Measurements from ENCODE around the gene UTS2R.

UTS2R gene

DNA sequence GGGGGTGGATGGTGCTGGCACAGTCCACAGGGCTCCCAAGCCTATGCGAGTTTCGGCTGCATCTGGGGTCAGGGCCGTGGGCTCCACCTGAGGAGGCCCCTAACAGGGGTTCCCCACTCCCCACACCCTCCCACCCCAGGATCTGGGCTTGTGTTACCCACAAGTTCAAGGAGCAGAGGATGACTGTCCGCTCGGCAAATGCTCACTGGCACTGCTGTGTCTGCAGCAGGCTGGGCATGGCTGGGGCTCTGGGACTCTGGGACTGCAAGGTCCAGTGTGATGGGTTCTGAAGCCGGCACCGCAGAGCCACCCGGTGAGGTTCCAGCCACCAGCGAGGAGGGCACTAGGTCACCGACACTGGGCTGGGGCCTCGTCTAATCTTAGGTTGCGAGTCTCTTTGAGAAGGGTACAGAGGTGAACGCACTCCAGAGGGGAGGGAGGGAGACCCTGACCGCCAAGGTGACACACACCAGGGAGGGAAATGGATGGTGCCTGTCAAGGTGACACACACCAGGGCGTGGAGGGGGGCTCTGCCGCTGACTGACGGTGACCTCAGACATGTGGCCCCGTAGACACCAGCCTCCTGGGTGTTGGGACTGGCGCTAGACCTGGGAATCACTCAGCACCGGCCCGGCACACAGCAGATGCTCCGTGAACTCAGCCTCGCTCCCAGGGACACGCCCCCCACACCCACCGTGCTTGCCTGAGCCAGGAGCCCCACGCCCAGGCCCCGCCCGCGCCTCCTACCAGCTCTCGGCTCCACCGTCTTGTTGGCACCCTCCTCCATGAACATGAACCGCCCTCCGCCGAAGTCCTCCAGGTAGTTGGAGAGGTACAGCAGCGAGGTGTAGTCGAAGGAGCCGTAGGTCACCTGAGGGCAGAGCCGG, 26.1 kb downstream of the UTS2R start:
- Histone ChIP-seq H3K9me3 (ENCODE audit: control insufficient read depth, insufficient read depth, low read depth, low read length) (no peaks in the 10 kb centered on the region), H3K27ac (ENCODE audit: low read depth, low read length) (no peak overlapping the region), H3K4me3 (ENCODE audit: low read depth, low read length) (no peak overlapping the region), H3K36me3 (ENCODE audit: control insufficient read depth, insufficient read depth, low read length) (peaks cover 6% of the 10 kb centered on the region; the same call in 1 of the 2 replicates), H3K9ac (ENCODE audit: low read length) (no peak overlapping the region), H3K4me1 (ENCODE audit: control insufficient read depth, insufficient read depth, low read length) (peaks cover 6% of the 10 kb centered on the region; the same call in 1 of the 2 replicates), H3K27me3 (ENCODE audit: control insufficient read depth, insufficient read depth, low read length) (no peaks in the 10 kb centered on the region)

DNA sequence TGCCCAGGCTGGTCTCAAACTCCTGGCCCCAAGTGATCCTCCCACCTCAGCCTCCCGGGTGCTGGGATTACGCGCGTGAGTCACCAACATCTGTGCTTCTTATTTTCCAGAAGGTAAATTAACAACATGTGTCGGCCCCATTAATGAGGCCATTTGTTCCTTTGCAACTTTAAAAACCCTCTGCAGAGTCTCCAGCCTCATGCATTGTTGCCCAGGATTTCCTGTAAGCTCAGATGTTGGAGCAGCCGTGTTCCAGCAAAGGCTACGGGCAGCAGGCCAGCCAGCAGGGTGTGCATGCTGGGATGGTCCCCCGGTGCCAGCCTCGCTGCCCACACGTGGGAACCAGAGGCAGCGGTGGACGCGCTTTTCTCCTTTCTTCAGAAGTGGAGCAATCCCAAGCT, 27.5 kb downstream of the UTS2R start:
- H3K9ac ChIP-seq (ENCODE audit: low read length): no peak overlapping the region
- no peak overlapping the region for H3K4me3 ChIP-seq (ENCODE audit: low read depth, low read length)
- no peak overlapping the region for H3K27ac ChIP-seq (ENCODE audit: low read depth, low read length)
- H3K36me3 ChIP-seq (ENCODE audit: control insufficient read depth, insufficient read depth, low read length): peaks cover 14% of the 10 kb centered on the region
- H3K4me1 ChIP-seq (ENCODE audit: control insufficient read depth, insufficient read depth, low read length): peaks cover 6% of the 10 kb centered on the region; the same call in 1 of the 2 replicates
- H3K9me3 ChIP-seq (ENCODE audit: control insufficient read depth, insufficient read depth, low read depth, low read length): no peaks in the 10 kb centered on the region
- no peaks in the 10 kb centered on the region for H3K27me3 ChIP-seq (ENCODE audit: control insufficient read depth, insufficient read depth, low read length)

DNA sequence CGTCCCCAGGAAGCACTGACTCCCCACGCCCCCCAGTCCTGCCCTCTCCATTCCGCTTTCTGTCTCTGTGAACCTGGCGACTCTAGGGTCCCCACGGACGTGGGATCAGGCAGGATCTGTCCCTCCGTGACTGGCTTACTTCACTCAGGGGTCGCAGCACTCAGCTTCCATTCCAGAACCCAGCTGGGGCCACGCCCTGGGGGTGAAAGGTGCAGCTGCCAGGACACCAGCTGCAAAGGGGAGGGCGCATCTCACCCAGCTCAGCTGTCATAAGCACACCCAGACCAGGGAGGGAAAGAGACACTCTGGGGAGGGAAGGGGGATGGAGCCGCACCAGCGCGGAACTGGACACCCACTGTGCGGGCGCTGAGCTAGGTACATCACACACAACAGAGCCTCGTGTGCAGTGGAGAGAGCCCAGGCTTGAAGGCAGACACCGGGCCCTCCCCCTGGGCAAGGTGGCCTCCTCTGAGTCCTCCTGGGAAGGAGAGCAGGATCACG, 28.1 kb downstream of the UTS2R start:
- no peak overlapping the region for H3K27ac ChIP-seq (ENCODE audit: low read depth, low read length)
- no peaks in the 10 kb centered on the region for H3K9me3 ChIP-seq (ENCODE audit: control insufficient read depth, insufficient read depth, low read depth, low read length)
- no peak overlapping the region for H3K4me3 ChIP-seq (ENCODE audit: low read depth, low read length)
- no peak overlapping the region for H3K9ac ChIP-seq (ENCODE audit: low read length)
- no peaks in the 10 kb centered on the region for H3K27me3 ChIP-seq (ENCODE audit: control insufficient read depth, insufficient read depth, low read length)
- peaks cover 6% of the 10 kb centered on the region; the same call in 1 of the 2 replicates for H3K4me1 ChIP-seq (ENCODE audit: control insufficient read depth, insufficient read depth, low read length)
- H3K36me3 ChIP-seq (ENCODE audit: control insufficient read depth, insufficient read depth, low read length): peaks cover 15% of the 10 kb centered on the region

DNA sequence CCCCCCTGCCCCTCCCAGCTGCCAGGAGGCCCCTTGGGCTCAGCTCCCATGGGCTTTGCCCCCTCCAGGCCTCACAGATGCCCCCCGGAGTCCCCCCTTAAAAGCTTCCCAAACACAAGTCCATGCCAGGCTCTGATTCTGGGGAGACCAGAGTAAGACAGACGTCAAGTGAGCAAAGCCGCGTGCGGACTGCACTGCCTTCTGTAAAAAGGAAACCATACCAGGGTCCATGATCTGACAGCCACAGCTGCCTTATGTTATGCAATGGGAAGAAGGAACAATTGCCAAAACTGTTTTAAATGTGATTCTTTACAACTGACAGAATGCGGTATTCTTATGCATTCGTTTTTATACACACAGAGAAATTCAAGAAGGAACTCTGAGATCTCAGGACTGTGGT, 28.6 kb downstream of the UTS2R start:
- Histone ChIP-seq H3K9ac (ENCODE audit: low read length) (no peak overlapping the region), H3K27me3 (ENCODE audit: control insufficient read depth, insufficient read depth, low read length) (no peaks in the 10 kb centered on the region), H3K27ac (ENCODE audit: low read depth, low read length) (no peak overlapping the region), H3K36me3 (ENCODE audit: control insufficient read depth, insufficient read depth, low read length) (peaks cover 15% of the 10 kb centered on the region), H3K9me3 (ENCODE audit: control insufficient read depth, insufficient read depth, low read depth, low read length) (no peaks in the 10 kb centered on the region), H3K4me1 (ENCODE audit: control insufficient read depth, insufficient read depth, low read length) (peaks cover 6% of the 10 kb centered on the region; the same call in 1 of the 2 replicates), H3K4me3 (ENCODE audit: low read depth, low read length) (no peak overlapping the region)

DNA sequence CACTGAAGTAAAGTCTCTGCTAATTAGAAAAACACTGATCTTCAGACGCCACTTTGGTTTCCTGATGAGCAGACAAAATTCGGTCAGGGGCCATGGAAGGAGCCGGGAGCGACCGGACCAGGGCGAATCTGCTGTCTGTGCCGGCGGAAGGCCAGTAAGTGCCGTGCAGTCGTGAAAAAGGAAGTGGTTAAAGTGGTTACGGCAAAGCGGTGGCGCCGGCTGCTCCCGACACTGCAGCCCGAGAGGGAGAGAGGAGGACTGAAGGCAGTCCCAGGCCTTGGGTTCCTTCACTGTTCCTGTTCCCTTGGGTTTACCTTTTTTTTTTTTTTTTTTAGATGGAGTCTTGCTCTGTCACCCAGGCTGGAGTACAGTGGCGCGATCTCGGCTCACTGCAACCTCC, 29.3 kb downstream of the UTS2R start:
- Histone ChIP-seq H3K36me3 (ENCODE audit: control insufficient read depth, insufficient read depth, low read length) (peaks cover 15% of the 10 kb centered on the region), H3K4me1 (ENCODE audit: control insufficient read depth, insufficient read depth, low read length) (peaks cover 6% of the 10 kb centered on the region; the same call in 1 of the 2 replicates), H3K9me3 (ENCODE audit: control insufficient read depth, insufficient read depth, low read depth, low read length) (no peaks in the 10 kb centered on the region), H3K27ac (ENCODE audit: low read depth, low read length) (no peak overlapping the region), H3K27me3 (ENCODE audit: control insufficient read depth, insufficient read depth, low read length) (no peaks in the 10 kb centered on the region), H3K9ac (ENCODE audit: low read length) (no peak overlapping the region), H3K4me3 (ENCODE audit: low read depth, low read length) (no peak overlapping the region)

DNA sequence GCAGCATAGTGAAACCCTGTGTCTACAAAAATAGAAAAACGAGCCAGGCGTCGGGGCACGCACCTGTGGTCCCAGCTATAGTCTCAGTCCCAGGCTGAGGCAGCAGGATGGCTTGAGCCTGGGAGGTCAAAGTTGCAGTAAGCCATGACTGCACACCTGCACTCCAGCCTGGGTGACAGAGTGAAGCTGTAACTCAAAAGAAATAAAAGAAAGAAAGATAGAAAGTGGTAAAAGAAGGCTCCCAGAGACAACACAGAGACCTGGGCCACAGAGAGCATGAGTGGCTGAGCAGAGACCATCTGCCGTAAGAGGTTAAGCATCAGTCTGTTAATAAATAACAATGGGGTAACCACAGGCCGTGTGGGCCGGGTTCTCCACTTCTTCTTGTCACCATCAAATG, 31.3 kb downstream of the UTS2R start:
- Histone ChIP-seq H3K27ac (ENCODE audit: low read depth, low read length) (no peak overlapping the region), H3K4me3 (ENCODE audit: low read depth, low read length) (no peak overlapping the region), H3K27me3 (ENCODE audit: control insufficient read depth, insufficient read depth, low read length) (no peaks in the 10 kb centered on the region), H3K36me3 (ENCODE audit: control insufficient read depth, insufficient read depth, low read length) (peaks cover 15% of the 10 kb centered on the region), H3K9ac (ENCODE audit: low read length) (no peak overlapping the region), H3K9me3 (ENCODE audit: control insufficient read depth, insufficient read depth, low read depth, low read length) (no peaks in the 10 kb centered on the region), H3K4me1 (ENCODE audit: control insufficient read depth, insufficient read depth, low read length) (peaks cover 6% of the 10 kb centered on the region; the same call in 1 of the 2 replicates)

DNA sequence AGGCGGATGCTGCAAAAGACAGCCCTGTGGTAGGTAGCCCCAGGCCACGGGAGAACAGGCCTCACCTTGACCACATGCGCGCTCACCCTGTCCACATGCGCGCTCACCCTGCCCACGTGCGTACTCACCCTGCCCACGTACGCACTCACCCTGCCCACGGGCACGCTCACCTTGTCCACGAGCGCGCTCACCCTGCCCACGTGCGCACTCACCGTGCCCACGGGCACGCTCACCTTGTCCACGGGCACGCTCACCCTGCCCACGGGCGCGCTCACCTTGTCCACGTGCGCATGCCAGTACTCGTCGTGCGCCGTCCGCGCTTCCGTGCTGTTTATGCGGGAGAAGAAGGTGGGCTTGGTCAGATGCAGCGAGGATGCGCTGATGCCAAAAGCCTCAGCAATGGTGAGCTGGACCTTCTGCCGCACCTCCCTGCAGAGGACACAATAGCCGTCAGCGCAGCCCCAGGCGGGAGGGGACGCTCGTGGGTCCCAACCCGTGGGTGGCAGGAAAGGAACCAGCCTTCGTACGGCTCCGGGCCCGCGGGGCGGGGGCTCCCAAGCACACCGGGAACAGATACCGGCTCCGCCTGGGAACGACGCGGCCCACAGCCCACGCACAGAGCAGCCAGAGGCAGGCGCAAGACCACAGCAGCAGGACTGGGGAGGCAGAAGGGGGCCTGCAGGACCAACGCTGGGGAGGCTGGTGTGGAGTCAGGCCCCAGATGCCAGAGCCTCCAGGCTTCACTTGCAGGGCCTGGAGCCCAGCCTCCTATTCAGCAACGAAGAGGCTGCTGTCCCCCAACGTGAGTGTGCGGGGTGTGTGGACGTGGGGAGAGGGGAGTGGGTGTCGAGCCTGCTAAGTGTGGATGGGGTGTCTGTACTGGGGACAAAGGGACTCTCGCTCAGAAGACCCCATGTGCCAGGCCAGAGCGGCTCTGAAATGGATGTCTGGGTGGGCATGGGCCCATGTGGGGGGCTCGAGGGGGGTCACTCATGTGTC, 32.4 kb downstream of the UTS2R start:
- Histone ChIP-seq H3K9ac (ENCODE audit: low read length) (no peak overlapping the region), H3K27me3 (ENCODE audit: control insufficient read depth, insufficient read depth, low read length) (no peaks in the 10 kb centered on the region), H3K4me3 (ENCODE audit: low read depth, low read length) (no peak overlapping the region), H3K4me1 (ENCODE audit: control insufficient read depth, insufficient read depth, low read length) (peaks cover 6% of the 10 kb centered on the region; the same call in 1 of the 2 replicates), H3K27ac (ENCODE audit: low read depth, low read length) (no peak overlapping the region), H3K36me3 (ENCODE audit: control insufficient read depth, insufficient read depth, low read length) (peaks cover 15% of the 10 kb centered on the region), H3K9me3 (ENCODE audit: control insufficient read depth, insufficient read depth, low read depth, low read length) (no peaks in the 10 kb centered on the region)

DNA sequence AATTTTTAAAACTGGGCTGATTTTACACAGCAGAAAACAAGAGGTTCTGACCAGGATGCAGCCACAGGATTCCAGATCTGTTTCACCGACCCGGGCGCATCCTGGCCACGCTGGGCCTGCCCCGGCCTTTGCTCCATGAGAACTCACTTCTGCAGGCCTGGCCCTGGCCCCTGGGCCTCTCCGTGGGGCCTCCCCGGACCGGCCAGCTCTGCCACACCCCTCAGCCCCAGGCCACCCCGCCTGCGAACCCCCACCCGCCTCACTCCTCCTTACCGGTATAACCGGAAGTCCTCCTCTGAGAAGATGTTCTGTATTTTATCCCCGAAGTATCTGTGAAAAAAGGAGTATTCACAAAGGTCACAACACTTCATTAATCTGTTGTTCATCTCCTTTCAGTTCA, 33.5 kb downstream of the UTS2R start:
- no peaks in the 10 kb centered on the region for H3K9me3 ChIP-seq (ENCODE audit: control insufficient read depth, insufficient read depth, low read depth, low read length)
- no peaks in the 10 kb centered on the region for H3K27me3 ChIP-seq (ENCODE audit: control insufficient read depth, insufficient read depth, low read length)
- H3K9ac ChIP-seq (ENCODE audit: low read length): no peak overlapping the region
- peaks cover 15% of the 10 kb centered on the region for H3K36me3 ChIP-seq (ENCODE audit: control insufficient read depth, insufficient read depth, low read length)
- H3K4me1 ChIP-seq (ENCODE audit: control insufficient read depth, insufficient read depth, low read length): peaks cover under 1% of the 10 kb centered on the region; the same call in 1 of the 2 replicates
- no peak overlapping the region for H3K4me3 ChIP-seq (ENCODE audit: low read depth, low read length)
- no peak overlapping the region for H3K27ac ChIP-seq (ENCODE audit: low read depth, low read length)

DNA sequence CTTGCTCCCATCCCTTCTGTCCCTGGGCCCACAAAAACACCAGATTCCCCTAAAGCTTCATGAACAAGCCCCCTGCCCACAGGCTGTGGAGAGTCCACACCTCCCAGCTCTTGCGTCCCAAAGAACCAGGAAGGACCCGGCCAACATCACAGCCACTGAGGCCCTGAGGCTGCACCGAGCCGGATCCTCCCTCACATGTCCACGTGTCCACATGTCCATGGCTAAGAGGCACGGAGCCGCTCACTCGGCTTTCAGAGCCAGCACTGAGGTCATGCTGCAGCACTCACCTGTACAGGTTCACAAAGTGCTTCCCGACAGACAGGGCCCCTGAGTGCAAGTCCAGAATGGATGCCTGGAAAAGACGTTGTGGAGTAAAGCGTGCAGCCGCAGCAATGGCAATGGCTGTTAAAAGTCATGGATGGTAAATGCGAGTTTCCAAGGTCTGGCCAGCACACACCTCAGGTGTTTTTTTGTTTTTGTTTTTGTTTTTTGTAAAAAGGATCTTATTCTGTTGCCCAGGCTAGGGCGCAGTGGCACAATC, 34.6 kb downstream of the UTS2R start:
- H3K4me1 ChIP-seq (ENCODE audit: control insufficient read depth, insufficient read depth, low read length): no peaks in the 10 kb centered on the region
- H3K27me3 ChIP-seq (ENCODE audit: control insufficient read depth, insufficient read depth, low read length): no peaks in the 10 kb centered on the region
- no peaks in the 10 kb centered on the region for H3K9me3 ChIP-seq (ENCODE audit: control insufficient read depth, insufficient read depth, low read depth, low read length)
- H3K9ac ChIP-seq (ENCODE audit: low read length): no peak overlapping the region
- no peak overlapping the region for H3K4me3 ChIP-seq (ENCODE audit: low read depth, low read length)
- H3K36me3 ChIP-seq (ENCODE audit: control insufficient read depth, insufficient read depth, low read length): peaks cover 15% of the 10 kb centered on the region
- no peak overlapping the region for H3K27ac ChIP-seq (ENCODE audit: low read depth, low read length)

DNA sequence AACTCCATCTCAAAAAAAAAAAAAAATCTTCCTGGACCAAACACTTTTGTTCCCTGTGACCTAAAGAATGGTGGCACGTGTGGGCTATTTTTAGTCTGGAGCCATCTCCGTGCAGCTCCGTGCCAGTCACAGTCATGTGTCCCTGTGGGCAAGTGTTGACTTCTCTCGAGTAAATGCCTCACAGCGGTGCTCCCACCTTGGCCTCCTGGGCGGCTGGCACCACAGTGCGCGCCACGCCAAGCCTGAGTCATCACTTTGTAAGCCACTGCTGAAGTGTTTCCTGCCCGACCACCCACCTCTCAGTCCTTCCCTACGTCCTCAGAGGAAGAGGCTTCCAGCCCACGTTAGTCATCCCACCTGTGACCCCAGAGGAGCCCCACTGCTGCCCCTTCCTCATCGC, 35.7 kb downstream of the UTS2R start:
- H3K4me1 ChIP-seq (ENCODE audit: control insufficient read depth, insufficient read depth, low read length): no peaks in the 10 kb centered on the region
- H3K36me3 ChIP-seq (ENCODE audit: control insufficient read depth, insufficient read depth, low read length): peaks cover 15% of the 10 kb centered on the region
- H3K4me3 ChIP-seq (ENCODE audit: low read depth, low read length): no peak overlapping the region
- H3K9ac ChIP-seq (ENCODE audit: low read length): no peak overlapping the region
- H3K27ac ChIP-seq (ENCODE audit: low read depth, low read length): no peak overlapping the region
- H3K27me3 ChIP-seq (ENCODE audit: control insufficient read depth, insufficient read depth, low read length): no peaks in the 10 kb centered on the region
- no peaks in the 10 kb centered on the region for H3K9me3 ChIP-seq (ENCODE audit: control insufficient read depth, insufficient read depth, low read depth, low read length)
